Uterus (tissue), 4 donors: Measurements from ENCODE around the gene MAGOHB. TPM values are rescaled to one million over a fixed set of nuclear protein-coding genes. Genes with fewer than 3 reads are reported as not detected.

Source experiments
- DNase-seq, 2 donors: peaks; one replicate each; pipeline ENCODE4 v3.0.0-alpha.2; 2019 to 2020
- H3K27ac ChIP-seq, 2 donors: fragments of 200-600 bp; sonication (generic); 1 replicate in 1 of 2; 2 replicates in 1 of 2; pipeline ENCODE4 v1.5.1; 2016 to 2018
- H3K27me3 ChIP-seq, 2 donors: fragments of 200-600 bp; sonication (generic); one replicate each; pipeline ENCODE4 v1.5.1; 2018 to 2019; ENCODE audit warnings: control low read depth in 1 of 2
- H3K36me3 ChIP-seq, 2 donors: fragments of 200-600 bp; sonication (generic); one replicate each; pipeline ENCODE4 v1.5.1; 2019; ENCODE audit warnings: control low read depth in 1 of 2
- H3K4me1 ChIP-seq, 2 donors: fragments of 200-600 bp; sonication (generic); one replicate each; pipeline ENCODE4 v1.5.1; 2018 to 2019; ENCODE audit warnings: control low read depth in 1 of 2
- H3K4me3 ChIP-seq, 2 donors: fragments of 200-600 bp; sonication (generic); 1 replicate in 1 of 2; 2 replicates in 1 of 2; pipeline ENCODE4 v1.5.1; 2018 to 2019; ENCODE audit warnings: mild to moderate bottlenecking in 1 of 2
- H3K9me3 ChIP-seq, 2 donors: fragments of 200-600 bp; sonication (generic); one replicate each; pipeline ENCODE4 v1.5.1; 2019; ENCODE audit warnings: control low read depth in 1 of 2
- CTCF ChIP-seq, 4 experiments: fragments of 200-600 bp in 2 of 4; fragments of 450-650 bp in 2 of 4; sonication (generic) in 2 of 4; IDR thresholded peaks; one replicate each; pipeline ENCODE4 v1.5.1; 2016 to 2019; ENCODE audit warnings: antibody characterized with exemption in 4 of 4, mild to moderate bottlenecking in 2 of 4, moderate library complexity in 1 of 4
- POLR2A ChIP-seq, 2 donors: fragments of 450-650 bp; IDR thresholded peaks; one replicate each; pipeline ENCODE4 v1.6.1; 2016; ENCODE audit warnings: antibody characterized with exemption in 2 of 2, mild to moderate bottlenecking in 1 of 2, moderate library complexity in 1 of 2
- intact Hi-C: fragments of 100-400 bp; cut with DNase I; formaldehyde crosslinking; loops from one replicate; pipeline ENCODE4 v1.15.1; 2023; ENCODE audit warnings: low total_unique reads
- total RNA-seq, 4 donors: library from RNA; depleted of rRNA in 3 of 4; stranded (reverse); fragments of >200 nt in 3 of 4; gene quantifications; one replicate each; pipeline versions ENCODE4 v1.1.0 to v1.2.4, GENCODE V29; 2014 to 2023
- donor health status: DM: yes; HTN: yes; CAD: no.

The MAGOHB gene
- total RNA-seq, 4 donors from 2014 or later: 21.0 to 55.3 (median 24.1) TPM

GRCh38 chr12:10607885-10608458, 5.4 kb downstream of the MAGOHB start:
- no peaks in the 10 kb centered on the region for H3K27me3 ChIP-seq
- peaks cover 0 to 11% of the 10 kb centered on the region in 2 donors for H3K4me1 ChIP-seq
- no peak for DNase-seq
- no peak for TF ChIP-seq CTCF (IDR thresholded peaks at IDR 0.05)
- no peaks in the 10 kb centered on the region for H3K9me3 ChIP-seq
- no peaks in the 10 kb centered on the region for H3K36me3 ChIP-seq
- intact Hi-C loops: no loop called here
- H3K27ac ChIP-seq: no peak overlapping the region
- H3K4me3 ChIP-seq: no peak overlapping the region

DNA sequence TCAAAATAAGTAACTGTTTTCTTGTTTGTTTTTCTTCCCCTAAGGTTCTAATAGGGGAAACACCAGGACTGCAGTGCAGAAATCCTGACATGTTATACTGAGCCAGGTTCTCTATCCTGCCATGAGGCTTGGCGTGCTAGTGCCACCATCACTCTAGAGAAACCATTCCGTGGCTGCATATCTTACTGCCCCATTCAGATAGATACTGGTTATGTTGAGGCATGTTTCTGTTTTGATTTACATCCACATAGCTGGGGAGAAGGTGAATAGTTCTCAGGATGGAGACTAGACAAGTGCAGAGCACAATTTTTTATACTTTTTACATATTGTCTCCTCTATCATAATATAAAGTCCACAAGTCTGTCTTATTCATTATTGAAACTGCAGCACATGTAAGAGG, 11.5 kb downstream of the MAGOHB start:
- H3K9me3 ChIP-seq: no peaks in the 10 kb centered on the region
- H3K27ac ChIP-seq: no peak overlapping the region
- H3K4me3 ChIP-seq: no peak overlapping the region
- no peaks in the 10 kb centered on the region for H3K36me3 ChIP-seq
- intact Hi-C loops: no loop called here
- DNase-seq: no peak
- no peaks in the 10 kb centered on the region for H3K27me3 ChIP-seq
- no peaks in the 10 kb centered on the region for H3K4me1 ChIP-seq
- no peak for TF ChIP-seq CTCF (IDR thresholded peaks at IDR 0.05)

GRCh38 chr12:10600988-10601387, 12.4 kb downstream of the MAGOHB start:
- H3K36me3 ChIP-seq: no peaks in the 10 kb centered on the region

DNA sequence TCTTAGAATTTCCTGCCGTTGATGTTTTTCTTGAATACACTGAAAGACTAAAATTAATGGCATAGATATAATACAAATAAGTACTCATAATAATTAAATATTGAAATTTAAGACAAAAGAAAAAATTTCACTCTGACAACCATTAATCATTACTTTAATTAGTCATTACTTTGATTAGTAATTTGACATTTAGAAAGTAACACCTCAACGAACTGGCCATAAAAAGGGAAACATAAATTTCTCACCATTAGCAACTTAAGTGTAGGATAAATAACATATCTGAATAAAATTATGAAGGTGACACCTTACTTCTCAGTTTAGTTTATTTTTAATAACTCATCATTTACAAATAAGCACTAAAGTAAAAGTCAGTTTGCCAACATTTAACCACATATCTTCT, 17.5 kb downstream of the MAGOHB start:
- Histone ChIP-seq H3K9me3 (no peaks in the 10 kb centered on the region), H3K36me3 (no peaks in the 10 kb centered on the region), H3K4me3 (no peak overlapping the region), H3K27ac (no peak overlapping the region), H3K4me1 (no peaks in the 10 kb centered on the region), H3K27me3 (no peaks in the 10 kb centered on the region)
- intact Hi-C loops: no loop called here
- no peak for DNase-seq
- TF ChIP-seq POLR2A (IDR thresholded peaks at IDR 0.05) (no peak), CTCF (IDR thresholded peaks at IDR 0.05) (no peak)

More at GRCh38 chr12:10600988-10601387, 12.4 kb downstream of the MAGOHB start:
- Histone ChIP-seq H3K9me3 (no peaks in the 10 kb centered on the region), H3K27ac (no peak overlapping the region), H3K4me1 (no peaks in the 10 kb centered on the region), H3K4me3 (no peak overlapping the region), H3K27me3 (no peaks in the 10 kb centered on the region)
- TF ChIP-seq CTCF (IDR thresholded peaks at IDR 0.05): no peak
- no peak for DNase-seq
- intact Hi-C loops: no loop called here

- H3K4me3 ChIP-seq: no peak overlapping the region
- no peak overlapping the region for H3K27ac ChIP-seq
- H3K27me3 ChIP-seq: no peaks in the 10 kb centered on the region
- no peak for TF ChIP-seq CTCF (IDR thresholded peaks at IDR 0.05)
- TF ChIP-seq POLR2A (IDR thresholded peaks at IDR 0.05): no peak
- no peaks in the 10 kb centered on the region for H3K4me1 ChIP-seq
- DNase-seq: no peak
- H3K9me3 ChIP-seq: no peaks in the 10 kb centered on the region
- intact Hi-C loops: no loop called here
- H3K36me3 ChIP-seq: no peaks in the 10 kb centered on the region
These were observed 22.4 kb downstream of the MAGOHB start for GRCh38 chr12:10590966-10591365.
